IMR-90 (cell line): ENCODE data around the gene SYN1. TPM values are rescaled to one million over a fixed set of nuclear protein-coding genes. Genes with fewer than 3 reads are reported as not detected.
A peak's percentile ranks its signal among the peaks of the same experiment; 100 is the strongest.

ENCODE experiments used
- ATAC-seq: fragments of 200-7000 bp; cut with Tn5 transposase; 2 replicates; pipeline ENCODE4 v1.9.1; 2020; ENCODE audit warnings: low read depth, mild to moderate bottlenecking, moderate library complexity
- BruUV-seq: library from RNA; stranded (reverse); fragments of 400-500 nt; replicated peaks from 2 replicates; lab custom pipeline; 2021; lab: Mats Ljungman, UMichigan
- CTCF ChIA-PET: fragments of 300-600 bp; formaldehyde crosslinking; extraction: SDS; loops from one replicate; lab custom pipeline; 2021; ENCODE audit warnings: antibody characterized with exemption; lab: Yijun Ruan, JAX
- POLR2A ChIA-PET: fragments of 300-600 bp; sonication (Branson Sonifier 250); formaldehyde crosslinking; loops from one replicate; lab custom pipeline; 2022; ENCODE audit warnings: antibody characterized with exemption; ENCODE audit not compliant: unreplicated experiment; lab: Charles Lee
- DNase-seq: peaks from one replicate; pipeline ENCODE4 v3.0.0; 2013
- H2AFZ ChIP-seq: replicated peaks from 2 replicates; pipeline ENCODE3; 2013; ENCODE audit warnings: low read length, mild to moderate bottlenecking; ENCODE audit not compliant: poor library complexity
- H2AK5ac ChIP-seq: 2 replicates; pipeline ENCODE4 v1.6.1; 2013; ENCODE audit warnings: low read depth, low read length, inconsistent platforms
- H2AK9ac ChIP-seq: replicated peaks from 2 replicates; pipeline ENCODE3; 2013; ENCODE audit warnings: mild to moderate bottlenecking, low read depth, low read length, moderate library complexity; ENCODE audit not compliant: poor library complexity
- H2BK120ac ChIP-seq: 2 replicates; pipeline ENCODE4 v1.6.1; 2013; ENCODE audit warnings: low read depth, low read length, inconsistent platforms
- H2BK15ac ChIP-seq: 3 replicates; pipeline ENCODE4 v1.6.1; 2013; ENCODE audit warnings: low read depth, low read length, inconsistent platforms
- H2BK20ac ChIP-seq: 2 replicates; pipeline ENCODE4 v1.6.1; 2013; ENCODE audit warnings: low read depth, mild to moderate bottlenecking, inconsistent platforms, low read length, moderate library complexity
- H2BK5ac ChIP-seq: 2 replicates; pipeline ENCODE4 v1.6.1; 2013; ENCODE audit warnings: mild to moderate bottlenecking, low read depth, low read length, inconsistent platforms; ENCODE audit not compliant: poor library complexity, severe bottlenecking
- H3K14ac ChIP-seq: replicated peaks from 2 replicates; pipeline ENCODE4 v1.6.1; 2013; ENCODE audit warnings: low read depth, low read length, inconsistent platforms
- H3K18ac ChIP-seq: 2 replicates; pipeline ENCODE4 v1.6.1; 2013; ENCODE audit warnings: low read depth, low read length, control low read depth
- H3K23ac ChIP-seq: 2 replicates; pipeline ENCODE4 v1.6.1; 2013; ENCODE audit warnings: low read depth, low read length, inconsistent platforms
- H3K27ac ChIP-seq: 2 replicates; pipeline ENCODE4 v1.5.1; 2013; ENCODE audit warnings: mild to moderate bottlenecking, control low read depth, low read length; ENCODE audit not compliant: insufficient read depth
- H3K27me3 ChIP-seq: 2 replicates; pipeline ENCODE4 v1.6.1; 2013; ENCODE audit warnings: low read length; ENCODE audit not compliant: control insufficient read depth, insufficient read depth
- H3K36me3 ChIP-seq: 2 replicates; pipeline ENCODE4 v1.6.1; 2013; ENCODE audit warnings: low read length, mixed read lengths; ENCODE audit not compliant: control insufficient read depth, insufficient read depth
- H3K4ac ChIP-seq: 2 replicates; pipeline ENCODE4 v1.6.1; 2013; ENCODE audit warnings: low read depth, low read length, inconsistent platforms
- H3K4me1 ChIP-seq: 2 replicates; pipeline ENCODE4 v1.6.1; 2013; ENCODE audit warnings: low read length, mixed read lengths; ENCODE audit not compliant: control insufficient read depth, insufficient read depth
- H3K4me2 ChIP-seq: 2 replicates; pipeline ENCODE4 v1.6.1; 2013; ENCODE audit warnings: low read depth, mild to moderate bottlenecking, control low read depth, low read length, moderate library complexity
- H3K4me3 ChIP-seq: 2 replicates; pipeline ENCODE4 v1.5.1; 2013; ENCODE audit warnings: low read depth, mild to moderate bottlenecking, control low read depth, low read length, moderate library complexity; ENCODE audit not compliant: insufficient read depth
- H3K56ac ChIP-seq: 2 replicates; pipeline ENCODE4 v1.6.1; 2013; ENCODE audit warnings: low read length, inconsistent platforms; ENCODE audit not compliant: insufficient read depth; ENCODE audit errors: extremely low read depth
- H3K79me1 ChIP-seq, 2 experiments: 2 replicates each; pipeline ENCODE4 v1.6.1; 2013; ENCODE audit warnings: low read length in 2 of 2, inconsistent platforms in 1 of 2, low read depth in 1 of 2
- H3K9ac ChIP-seq: 2 replicates; pipeline ENCODE4 v1.6.1; 2013; ENCODE audit warnings: low read depth, low read length, control low read depth
- H3K9me1 ChIP-seq: 2 replicates; pipeline ENCODE4 v1.6.1; 2013; ENCODE audit warnings: low read length, inconsistent platforms; ENCODE audit not compliant: insufficient read depth
- H3K9me3 ChIP-seq: 2 replicates; pipeline ENCODE4 v1.6.1; 2013; ENCODE audit warnings: low read length; ENCODE audit not compliant: control insufficient read depth, insufficient read depth
- H4K20me1 ChIP-seq: 2 replicates; pipeline ENCODE4 v1.6.1; 2013; ENCODE audit warnings: low read length, inconsistent platforms; ENCODE audit not compliant: insufficient read depth
- H4K5ac ChIP-seq: 2 replicates; pipeline ENCODE4 v1.6.1; 2013; ENCODE audit warnings: mild to moderate bottlenecking, low read depth, low read length, control low read depth
- H4K8ac ChIP-seq, 2 experiments: 2 replicates each; pipeline ENCODE4 v1.6.1; 2013; ENCODE audit warnings: low read depth in 2 of 2, low read length in 2 of 2, control low read depth in 1 of 2, inconsistent platforms in 1 of 2
- H4K91ac ChIP-seq: 2 replicates; pipeline ENCODE4 v1.6.1; 2013; ENCODE audit warnings: low read depth, low read length, inconsistent platforms; ENCODE audit not compliant: insufficient read depth
- BHLHE40 ChIP-seq: fragments of 150-350 bp; IDR thresholded peaks from 2 replicates; pipeline ENCODE4 v1.6.1; 2016; ENCODE audit warnings: mild to moderate bottlenecking, low read depth, low read length
- CHD1 ChIP-seq: IDR thresholded peaks from 2 replicates; pipeline ENCODE4 v1.6.1; 2012; ENCODE audit warnings: low read depth, low read length, improper control_type of control experiment
- FOS ChIP-seq: fragments of 150-350 bp; IDR thresholded peaks from 2 replicates; pipeline ENCODE4 v1.6.1; 2016; ENCODE audit warnings: low read depth, low read length
- MAZ ChIP-seq: IDR thresholded peaks from 2 replicates; pipeline ENCODE4 v1.6.1; 2012; ENCODE audit warnings: low read depth, mild to moderate bottlenecking, low read length, improper control_type of control experiment, moderate library complexity, borderline replicate concordance
- POLR2A ChIP-seq: IDR thresholded peaks from 2 replicates; pipeline ENCODE4 v1.6.1; 2012; ENCODE audit warnings: mild to moderate bottlenecking, low read depth, low read length
- RFX5 ChIP-seq: IDR thresholded peaks from 2 replicates; pipeline ENCODE4 v1.8.0; 2012; ENCODE audit warnings: low read depth, mild to moderate bottlenecking, low read length, moderate library complexity
- WGBS, 2 experiments: methylation state at CpG; one replicate each; pipeline versions ENCODE4 v1.1.5 to v1.1.7; 2013; ENCODE audit warnings: missing lambda C conversion rate in 2 of 2; ENCODE audit not compliant: insufficient read length in 1 of 2; ENCODE audit errors: extremely low coverage in 2 of 2; 5-methylcytosine and 5-hydroxymethylcytosine counted together
- dilution Hi-C: fragments of 300-500 bp; cut with HindIII; formaldehyde crosslinking; loops from one replicate; pipeline ENCODE4 v1.14.3; 2018; ENCODE audit warnings: low sequenced_read_pairs; ENCODE audit not compliant: unreplicated experiment
- in situ Hi-C: fragments of 300-500 bp; cut with MboI; formaldehyde crosslinking; loops from 3 replicates; pipeline ENCODE4 v1.14.3; 2019; ENCODE audit warnings: low sequenced_read_pairs, inconsistent platforms, mixed read lengths
- intact Hi-C: fragments of 100-400 bp; cut with micrococcal nuclease; formaldehyde crosslinking; loops from 2 replicates; pipeline ENCODE4 v1.10.0; 2022
- polyA plus RNA-seq, 3 experiments: library from polyadenylated mRNA; depleted of rRNA; stranded (reverse); fragments of >200 nt; gene quantifications; 2 replicates each; pipeline ENCODE4 v1.2.3, GENCODE V29; 2012; ENCODE audit warnings: low replicate concordance in 1 of 3
- total RNA-seq: library from RNA; depleted of rRNA; stranded (reverse); fragments of >200 nt; gene quantifications from 2 replicates; pipeline ENCODE4 v1.2.3, GENCODE V29; 2012

The SYN1 gene
- total and polyA plus RNA-seq, 2 of the 4 experiments (the other 2 are of a cell fraction) = under 0.01 to 0.56 TPM

GRCh38 chrX:47658301-47658683 is 38.6 kb upstream of the SYN1 start (continued):
- TF ChIP-seq POLR2A (no peak), BHLHE40 (no peak), CHD1 (no peak), MAZ (no peak), RFX5 (no peak)

GRCh38 chrX:47651043-47651905 is 31.6 kb upstream of the SYN1 start:
- Histone ChIP-seq H2BK20ac (no peak overlapping the region), H3K18ac (no peak overlapping the region), H2AFZ (peak overlapping the region; percentile 91), H2BK120ac (peak overlapping the region; percentile 11; the same call in 1 of the 2 replicates), H4K20me1 (no peaks in the 10 kb centered on the region), H4K8ac (peak overlapping the region in 1 of 2 experiments; percentile 66; a peak in 2 of 4 replicates), H2AK9ac (peak overlapping the region; percentile 97), H3K14ac (peak overlapping the region; percentile 88), H3K36me3 (peaks cover 8% of the 10 kb centered on the region), H3K4me1 (peaks cover 4% of the 10 kb centered on the region), H2BK15ac (peak overlapping the region; percentile 34; the same call in 1 of the 3 replicates), H3K4me2 (peak overlapping the region; percentile 76), H3K9ac (peak overlapping the region; percentile 57), H3K9me1 (0 out of 2 replicates have a peak, but pooled peaks cover 2% of the 10 kb centered on the region), H3K23ac (peak overlapping the region; percentile 90; the same call in 1 of the 2 replicates), H3K27me3 (no peaks in the 10 kb centered on the region), H3K79me1 (peaks cover 0 to 17% of the 10 kb centered on the region in 2 experiments; a peak in 2 of 4 replicates), H2AK5ac (peak overlapping the region; percentile 90; the same call in 1 of the 2 replicates), H3K4me3 (peak overlapping the region; percentile 32), H3K27ac (peak overlapping the region; percentile 79), H3K4ac (peak overlapping the region; percentile 84), H3K56ac (peak overlapping the region; percentile 56; the same call in 1 of the 2 replicates), H4K91ac (peak overlapping the region; percentile 73), H3K9me3 (no peaks in the 10 kb centered on the region), H4K5ac (no peak overlapping the region), H2BK5ac (peak overlapping the region; percentile 58)
- peak; percentile 2 for ATAC-seq
- dilution Hi-C loops (no loop called here), in situ Hi-C loops (no loop called here), intact Hi-C loops (no loop called here)
- 33% methylated on average over 17 of the region's 19 CpGs; no CpG with 5 or more reads in 1 of the 2 experiments for WGBS, 2 experiments
- peak; percentile 63; the same call in 1 of the 2 replicates for TF ChIP-seq POLR2A
- TF ChIP-seq FOS = no peak
- CTCF ChIA-PET = no interaction called here
- DNase-seq = no peak
- no TSS peak for BruUV-seq
- POLR2A ChIA-PET = no interaction called here
